Skeletal muscle satellite cell (primary cell): Measurements from ENCODE around the gene TTLL4.

Source experiments
- H3K27me3 ChIP-seq: 2 replicates; pipeline ENCODE4 v1.7.0; 2013; ENCODE audit warnings: low read length; ENCODE audit not compliant: control insufficient read depth, insufficient read depth
- H3K36me3 ChIP-seq: 2 replicates; pipeline ENCODE4 v1.7.0; 2013; ENCODE audit warnings: mild to moderate bottlenecking, control low read depth, low read length; ENCODE audit not compliant: insufficient read depth
- H3K4me1 ChIP-seq: 2 replicates; pipeline ENCODE4 v1.7.0; 2013; ENCODE audit warnings: low read length; ENCODE audit not compliant: control insufficient read depth, insufficient read depth
- H3K4me2 ChIP-seq: 2 replicates; pipeline ENCODE4 v1.7.0; 2013; ENCODE audit warnings: mild to moderate bottlenecking, low read length
- H3K4me3 ChIP-seq: 2 replicates; pipeline ENCODE4 v1.7.0; 2013; ENCODE audit warnings: low read length
- H3K9ac ChIP-seq: 2 replicates; pipeline ENCODE4 v1.7.0; 2013; ENCODE audit warnings: mild to moderate bottlenecking, low read depth, low read length, moderate library complexity
- H3K9me3 ChIP-seq: replicated peaks from 2 replicates; pipeline ENCODE4 v1.7.0; 2013; ENCODE audit warnings: mild to moderate bottlenecking, control low read depth, low read length

Gene TTLL4

GRCh38 chr2:218799990-218800389 is 89.4 kb downstream of the TTLL4 start:
- Histone ChIP-seq H3K4me3 (no peak overlapping the region), H3K36me3 (no peaks in the 10 kb centered on the region), H3K4me1 (no peaks in the 10 kb centered on the region), H3K27me3 (no peaks in the 10 kb centered on the region), H3K9ac (no peak overlapping the region), H3K9me3 (no peaks in the 10 kb centered on the region), H3K4me2 (no peak overlapping the region)

GRCh38 chr2:218802386-218802994 is 91.9 kb downstream of the TTLL4 start:
- H3K9me3 ChIP-seq, result no peaks in the 10 kb centered on the region
- H3K27me3 ChIP-seq, result no peaks in the 10 kb centered on the region
- H3K4me3 ChIP-seq, result no peak overlapping the region
- H3K36me3 ChIP-seq, result no peaks in the 10 kb centered on the region
- peaks cover 14% of the 10 kb centered on the region for H3K4me1 ChIP-seq
- H3K9ac ChIP-seq, result no peak overlapping the region
- H3K4me2 ChIP-seq, result no peak overlapping the region

GRCh38 chr2:218804817-218805216 is 94.2 kb downstream of the TTLL4 start:
- Histone ChIP-seq H3K4me1 (peaks cover 14% of the 10 kb centered on the region), H3K36me3 (no peaks in the 10 kb centered on the region), H3K4me2 (no peak overlapping the region), H3K9me3 (no peaks in the 10 kb centered on the region), H3K9ac (no peak overlapping the region), H3K4me3 (no peak overlapping the region), H3K27me3 (no peaks in the 10 kb centered on the region)
